Natural killer cell (primary cell): ENCODE results near the gene GPR3. TPM values are rescaled to one million over a fixed set of nuclear protein-coding genes. Genes with fewer than 3 reads are reported as not detected.

Experiments used
- ATAC-seq, 3 donors: fragments of 150-1000 bp in 2 of 3; fragments of 200-7000 bp in 1 of 3; cut with Tn5 transposase; 1 replicate in 1 of 3; 2 replicates in 2 of 3; pipeline ENCODE4 v1.10.0; 2021; ENCODE audit warnings: mild to moderate bottlenecking in 2 of 3, moderate library complexity in 2 of 3
- DNase-seq, 2 donors: peaks; one replicate each; pipeline versions ENCODE4 v3.0.0 to v3.0.0-alpha.2; 2013 to 2021; ENCODE audit warnings: mixed read lengths in 1 of 2
- H3K27ac ChIP-seq: one replicate; pipeline ENCODE4 v1.5.1; 2013; ENCODE audit warnings: mild to moderate bottlenecking, low read length
- H3K27me3 ChIP-seq: one replicate; pipeline ENCODE4 v1.6.1; 2013; ENCODE audit warnings: low read length; ENCODE audit not compliant: control insufficient read depth, insufficient read depth
- H3K36me3 ChIP-seq: one replicate; pipeline ENCODE4 v1.6.1; 2013; ENCODE audit warnings: low read length; ENCODE audit not compliant: control insufficient read depth, insufficient read depth
- H3K4me1 ChIP-seq: one replicate; pipeline ENCODE4 v1.6.1; 2013; ENCODE audit warnings: low read length; ENCODE audit not compliant: control insufficient read depth, insufficient read depth
- H3K4me3 ChIP-seq: one replicate; pipeline ENCODE4 v1.5.1; 2013; ENCODE audit warnings: low read length
- H3K9me3 ChIP-seq: one replicate; pipeline ENCODE4 v1.6.1; 2013; ENCODE audit warnings: low read length; ENCODE audit not compliant: control insufficient read depth, insufficient read depth
- H3K27ac Mint-ChIP-seq, 2 donors: one replicate each; pipeline ENCODE4 v1.8.0; 2022; ENCODE audit warnings: mild to moderate bottlenecking in 2 of 2, mixed read lengths in 2 of 2, moderate library complexity in 1 of 2
- H3K27me3 Mint-ChIP-seq, 2 donors: one replicate each; pipeline ENCODE4 v1.8.0; 2022; ENCODE audit warnings: low read depth in 2 of 2, mixed read lengths in 2 of 2
- H3K36me3 Mint-ChIP-seq: one replicate; pipeline ENCODE4 v1.8.0; 2022; ENCODE audit warnings: mixed read lengths
- H3K4me1 Mint-ChIP-seq, 2 donors: one replicate each; pipeline ENCODE4 v1.8.0; 2022; ENCODE audit warnings: mixed read lengths in 2 of 2
- H3K4me3 Mint-ChIP-seq: one replicate; pipeline ENCODE4 v1.8.0; 2022; ENCODE audit warnings: mild to moderate bottlenecking, moderate library complexity, mixed read lengths
- H3K9me3 Mint-ChIP-seq, 2 donors: one replicate each; pipeline ENCODE4 v1.8.0; 2022; ENCODE audit warnings: mixed read lengths in 2 of 2
- WGBS: methylation state at CpG from one replicate; pipeline ENCODE4 v1.1.7; 2013; ENCODE audit warnings: missing lambda C conversion rate; ENCODE audit not compliant: insufficient coverage; 5-methylcytosine and 5-hydroxymethylcytosine counted together
- intact Hi-C: fragments of 100-400 bp; cut with micrococcal nuclease; formaldehyde crosslinking; loops from one replicate; pipeline ENCODE4 v1.14.2; 2022
- total RNA-seq, 4 donors: library from RNA; stranded (reverse); fragments of 120-200 nt in 1 of 4; gene quantifications; one replicate each; pipeline versions ENCODE4 v1.2.3 to v1.2.4, GENCODE V29; 2013 to 2022
- TF ChIP-seq, protein P1 (sequence below): fragments of 200-600 bp; IDR thresholded peaks from one replicate; pipeline ENCODE4 v1.8.0; 2022; ENCODE audit warnings: antibody characterized with exemption

The GPR3 gene
- total RNA-seq, 3 donors from 2014 or later (not counting 1 experiment from before 2014, with no cell fraction given) = 0.39 to 0.87 (median 0.60) TPM

DNA sequence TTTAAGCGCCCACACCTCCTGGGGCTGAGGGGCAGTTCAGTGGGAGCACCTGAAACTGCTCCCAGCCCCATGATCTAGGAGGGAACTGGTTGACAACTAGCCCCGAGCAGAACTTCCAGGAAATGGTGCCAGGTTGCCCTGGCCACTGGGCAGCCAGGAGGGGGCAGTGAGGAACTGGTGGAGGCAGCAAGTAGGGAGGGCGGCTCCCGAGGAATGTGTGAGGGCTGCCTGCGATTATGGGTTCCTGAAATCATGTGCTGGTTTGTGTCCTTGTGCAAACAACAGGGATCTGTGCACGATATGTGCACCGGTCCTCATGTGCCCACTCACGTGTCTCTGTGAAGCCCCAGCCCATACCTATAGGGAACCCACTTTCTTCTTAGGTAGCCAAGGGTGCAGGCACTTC is 9.9 kb downstream of the GPR3 start:
- no peaks in the 10 kb centered on the region for H3K9me3 ChIP-seq
- peak overlapping the region; percentile 74 for H3K27ac ChIP-seq
- TF ChIP-seq, protein P1, sequence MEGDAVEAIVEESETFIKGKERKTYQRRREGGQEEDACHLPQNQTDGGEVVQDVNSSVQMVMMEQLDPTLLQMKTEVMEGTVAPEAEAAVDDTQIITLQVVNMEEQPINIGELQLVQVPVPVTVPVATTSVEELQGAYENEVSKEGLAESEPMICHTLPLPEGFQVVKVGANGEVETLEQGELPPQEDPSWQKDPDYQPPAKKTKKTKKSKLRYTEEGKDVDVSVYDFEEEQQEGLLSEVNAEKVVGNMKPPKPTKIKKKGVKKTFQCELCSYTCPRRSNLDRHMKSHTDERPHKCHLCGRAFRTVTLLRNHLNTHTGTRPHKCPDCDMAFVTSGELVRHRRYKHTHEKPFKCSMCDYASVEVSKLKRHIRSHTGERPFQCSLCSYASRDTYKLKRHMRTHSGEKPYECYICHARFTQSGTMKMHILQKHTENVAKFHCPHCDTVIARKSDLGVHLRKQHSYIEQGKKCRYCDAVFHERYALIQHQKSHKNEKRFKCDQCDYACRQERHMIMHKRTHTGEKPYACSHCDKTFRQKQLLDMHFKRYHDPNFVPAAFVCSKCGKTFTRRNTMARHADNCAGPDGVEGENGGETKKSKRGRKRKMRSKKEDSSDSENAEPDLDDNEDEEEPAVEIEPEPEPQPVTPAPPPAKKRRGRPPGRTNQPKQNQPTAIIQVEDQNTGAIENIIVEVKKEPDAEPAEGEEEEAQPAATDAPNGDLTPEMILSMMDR = no peak
- Mint-ChIP-seq H3K4me1 (peaks cover 33 to 41% of the 10 kb centered on the region in 2 donors), H3K27ac (peak overlapping the region; percentile 86 to 94), H3K27me3 (no peaks in the 10 kb centered on the region), H3K4me3 (no peak overlapping the region), H3K36me3 (no peaks in the 10 kb centered on the region), H3K9me3 (no peaks in the 10 kb centered on the region)
- no peak overlapping the region for H3K4me3 ChIP-seq
- peaks cover 6% of the 10 kb centered on the region for H3K36me3 ChIP-seq
- no peaks in the 10 kb centered on the region for H3K27me3 ChIP-seq
- intact Hi-C loops = loop anchor here (2.0 to 5.0 kb wide), 2 partner anchors 205 to 260 kb away; no protein-coding TSS in a partner anchor
- no peak for ATAC-seq
- DNase-seq = peak in 1 of 2 donors; percentile 39
- H3K4me1 ChIP-seq = peaks cover 41% of the 10 kb centered on the region
- 45% methylated on average over 8 of the region's 8 CpGs for WGBS

DNA sequence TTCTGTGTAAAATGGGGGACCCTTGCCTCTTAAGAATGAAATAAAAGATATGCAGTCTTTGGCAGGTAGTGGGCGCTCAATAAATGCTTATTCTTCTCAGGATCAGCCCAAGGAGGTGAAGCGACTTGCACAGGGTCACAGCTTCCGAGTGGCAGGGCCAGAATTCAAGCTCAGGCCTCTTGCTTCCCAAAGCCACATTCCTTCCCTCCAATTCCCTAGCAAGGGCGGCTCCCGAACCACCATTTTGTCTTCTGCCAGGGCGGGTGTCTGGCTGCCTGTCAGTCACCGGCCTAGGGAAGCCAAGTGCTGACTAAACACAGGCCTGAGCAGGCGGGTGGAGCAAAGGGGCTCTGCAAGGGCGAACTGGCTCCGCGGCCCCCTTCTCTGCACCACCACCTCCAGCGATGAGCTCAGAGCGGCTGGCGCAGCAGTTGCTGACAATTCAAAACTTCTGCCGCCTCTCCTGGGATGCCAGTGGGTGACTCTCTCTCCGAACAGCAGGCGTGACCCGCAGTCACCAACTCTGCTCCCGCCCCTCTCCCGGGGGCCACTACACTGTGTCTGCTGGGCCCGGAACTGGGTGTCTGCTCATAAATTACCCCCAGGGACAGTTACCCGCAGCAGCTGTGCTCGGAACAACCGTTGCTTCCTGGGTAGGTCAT is 10.8 kb downstream of the GPR3 start:
- DNase-seq = peak; percentile 59 to 63
- Mint-ChIP-seq H3K36me3 (no peaks in the 10 kb centered on the region), H3K9me3 (no peaks in the 10 kb centered on the region), H3K27ac (peak overlapping the region; percentile 86 to 94), H3K27me3 (no peaks in the 10 kb centered on the region), H3K4me3 (peak overlapping the region; percentile 77), H3K4me1 (peaks cover 33 to 41% of the 10 kb centered on the region in 2 donors)
- peaks cover 41% of the 10 kb centered on the region for H3K4me1 ChIP-seq
- peaks cover 15% of the 10 kb centered on the region for H3K36me3 ChIP-seq
- H3K9me3 ChIP-seq = no peaks in the 10 kb centered on the region
- no peaks in the 10 kb centered on the region for H3K27me3 ChIP-seq
- ATAC-seq = peak; percentile 86 to 89 (median 88)
- 15% methylated on average over 24 of the region's 24 CpGs for WGBS
- H3K4me3 ChIP-seq = peak overlapping the region; percentile 9
- TF ChIP-seq, protein P1 = peak; percentile 5
- intact Hi-C loops = loop anchor here (2.0 to 5.0 kb wide), 2 partner anchors 204 to 260 kb away; no protein-coding TSS in a partner anchor
- H3K27ac ChIP-seq = peak overlapping the region; percentile 74

- H3K36me3 ChIP-seq = peaks cover 21% of the 10 kb centered on the region
- Mint-ChIP-seq H3K4me1 (peaks cover 33 to 41% of the 10 kb centered on the region in 2 donors), H3K27ac (peak overlapping the region; percentile 86 to 94), H3K27me3 (no peaks in the 10 kb centered on the region), H3K36me3 (no peaks in the 10 kb centered on the region), H3K9me3 (no peaks in the 10 kb centered on the region), H3K4me3 (peak overlapping the region; percentile 77)
- ATAC-seq (peak in 2 of 3 donors; percentile 10 to 25), DNase-seq (no peak)
- H3K27me3 ChIP-seq = no peaks in the 10 kb centered on the region
- H3K27ac ChIP-seq = peak overlapping the region; percentile 74
- no peak overlapping the region for H3K4me3 ChIP-seq
- intact Hi-C loops = loop anchor here (2.0 to 5.0 kb wide), 2 partner anchors 203 to 259 kb away; no protein-coding TSS in a partner anchor
- TF ChIP-seq, protein P1 = no peak
- peaks cover 41% of the 10 kb centered on the region for H3K4me1 ChIP-seq
- no peaks in the 10 kb centered on the region for H3K9me3 ChIP-seq
These were observed 11.5 kb downstream of the GPR3 start for GRCh38 chr1:27403931-27404330.
